Right hindlimb (tissue), 1 donor: Measurements from ENCODE around the gene ACAP2.
A peak's percentile ranks its signal among the peaks of the same experiment; 100 is the strongest.
"Not testable (repeated sequence)": the region's sequence is repeated elsewhere in the genome, so short reads cannot be mapped to it uniquely, and the experiment has no call there.

Source experiments
- DNase-seq: peaks from one replicate; pipeline ENCODE4 v3.0.0-alpha.2; 2018

ACAP2 gene

GRCh38 chr3:195443391-195443989 is 670 bp upstream of the ACAP2 start:
- no peak for DNase-seq

GRCh38 chr3:195441992-195442572 is 738 bp downstream of the ACAP2 start:
- peak; percentile 74 for DNase-seq

GRCh38 chr3:195441476-195441991 is 1.3 kb downstream of the ACAP2 start:
- no peak for DNase-seq

GRCh38 chr3:195441051-195441450 is 1.8 kb downstream of the ACAP2 start:
- no peak for DNase-seq

GRCh38 chr3:195440379-195440778 is 2.4 kb downstream of the ACAP2 start:
- no peak for DNase-seq

- no peak for DNase-seq
Observed at GRCh38 chr3:195438371-195438770, 4.4 kb downstream of the ACAP2 start.

- no peak for DNase-seq
Observed at GRCh38 chr3:195425849-195426248, 17.0 kb downstream of the ACAP2 start.

- DNase-seq = no peak
Observed at GRCh38 chr3:195423818-195424217, 19.0 kb downstream of the ACAP2 start.

- DNase-seq = no peak
Observed at GRCh38 chr3:195421400-195421799, 21.4 kb downstream of the ACAP2 start.

- no peak for DNase-seq
Observed at GRCh38 chr3:195416795-195417194, 26.0 kb downstream of the ACAP2 start.

GRCh38 chr3:195411836-195412235 is 31.0 kb downstream of the ACAP2 start:
- no peak for DNase-seq

- DNase-seq = no peak
Observed at GRCh38 chr3:195410546-195410945, 32.3 kb downstream of the ACAP2 start.

GRCh38 chr3:195407531-195408409 is 35.0 kb downstream of the ACAP2 start:
- DNase-seq = no peak

- DNase-seq = no peak
Observed at GRCh38 chr3:195405651-195406050, 37.2 kb downstream of the ACAP2 start.

GRCh38 chr3:195403841-195404408 is 38.9 kb downstream of the ACAP2 start:
- no peak for DNase-seq

GRCh38 chr3:195403244-195403643 is 39.6 kb downstream of the ACAP2 start:
- no peak for DNase-seq

- DNase-seq = no peak
Observed at GRCh38 chr3:195401943-195402342, 40.9 kb downstream of the ACAP2 start.

- DNase-seq = not testable (repeated sequence)
Observed at GRCh38 chr3:195398460-195398859, 44.4 kb downstream of the ACAP2 start.

GRCh38 chr3:195397524-195397923 is 45.3 kb downstream of the ACAP2 start:
- DNase-seq = no peak

GRCh38 chr3:195395208-195395816 is 47.5 kb downstream of the ACAP2 start:
- no peak for DNase-seq

GRCh38 chr3:195394700-195395099 is 48.1 kb downstream of the ACAP2 start:
- DNase-seq = no peak

GRCh38 chr3:195394024-195394423 is 48.8 kb downstream of the ACAP2 start:
- DNase-seq = no peak

GRCh38 chr3:195388380-195388779 is 54.4 kb downstream of the ACAP2 start:
- no peak for DNase-seq
